22Rv1 (cell line): ENCODE results near the gene WIPF3.

ENCODE experiments used
- CTCF ChIP-seq: fragments of 450-650 bp; IDR thresholded peaks from 2 replicates; pipeline ENCODE4 v1.5.1; 2017; ENCODE audit warnings: mild to moderate bottlenecking
- ZFX ChIP-seq: fragments of 450-650 bp; IDR thresholded peaks from 2 replicates; pipeline ENCODE4 v1.6.1; 2017; ENCODE audit warnings: antibody characterized with exemption, borderline replicate concordance

- TF ChIP-seq CTCF (no peak), ZFX (no peak)
Measured at GRCh38 chr7:29945259-29945809, 139.0 kb downstream of the WIPF3 start.
